Bronchial epithelial cell (primary cell): ENCODE measurements around the gene EFNB3. TPM values are rescaled to one million over a fixed set of nuclear protein-coding genes. Genes with fewer than 3 reads are reported as not detected.

Experiments
- DNase-seq: peaks from one replicate; pipeline ENCODE4 v3.0.0-alpha.2; 2010; ENCODE audit warnings: low read depth
- FAIRE-seq: peaks from 2 replicates; lab custom pipeline; 2011; peaks lifted over from hg19 to GRCh38; lab: Jason Lieb, UNC
- H3K27me3 ChIP-seq: 2 replicates; pipeline ENCODE4 v1.5.1; 2011; ENCODE audit warnings: low read length; ENCODE audit not compliant: control insufficient read depth, insufficient read depth
- H3K36me3 ChIP-seq: 2 replicates; pipeline ENCODE4 v1.5.1; 2011; ENCODE audit warnings: low read length; ENCODE audit not compliant: control insufficient read depth, insufficient read depth
- H3K4me3 ChIP-seq: 2 replicates; pipeline ENCODE4 v1.5.1; 2011; ENCODE audit warnings: mild to moderate bottlenecking, low read depth, low read length, control low read depth
- total RNA-seq: library from RNA; depleted of rRNA; stranded (reverse); fragments of >200 nt; gene quantifications from 2 replicates; pipeline ENCODE4 v1.2.1, GENCODE V29; 2014
- TF ChIP-seq, protein P1 (sequence below): IDR thresholded peaks from 2 replicates; pipeline ENCODE4 v1.5.1; 2011; ENCODE audit warnings: mild to moderate bottlenecking, moderate library complexity, low read length, control low read depth, inconsistent platforms; ENCODE audit not compliant: insufficient read depth, severe bottlenecking

Gene EFNB3
- total RNA-seq, 1 donor from 2014 or later: under 0.01 TPM

DNA sequence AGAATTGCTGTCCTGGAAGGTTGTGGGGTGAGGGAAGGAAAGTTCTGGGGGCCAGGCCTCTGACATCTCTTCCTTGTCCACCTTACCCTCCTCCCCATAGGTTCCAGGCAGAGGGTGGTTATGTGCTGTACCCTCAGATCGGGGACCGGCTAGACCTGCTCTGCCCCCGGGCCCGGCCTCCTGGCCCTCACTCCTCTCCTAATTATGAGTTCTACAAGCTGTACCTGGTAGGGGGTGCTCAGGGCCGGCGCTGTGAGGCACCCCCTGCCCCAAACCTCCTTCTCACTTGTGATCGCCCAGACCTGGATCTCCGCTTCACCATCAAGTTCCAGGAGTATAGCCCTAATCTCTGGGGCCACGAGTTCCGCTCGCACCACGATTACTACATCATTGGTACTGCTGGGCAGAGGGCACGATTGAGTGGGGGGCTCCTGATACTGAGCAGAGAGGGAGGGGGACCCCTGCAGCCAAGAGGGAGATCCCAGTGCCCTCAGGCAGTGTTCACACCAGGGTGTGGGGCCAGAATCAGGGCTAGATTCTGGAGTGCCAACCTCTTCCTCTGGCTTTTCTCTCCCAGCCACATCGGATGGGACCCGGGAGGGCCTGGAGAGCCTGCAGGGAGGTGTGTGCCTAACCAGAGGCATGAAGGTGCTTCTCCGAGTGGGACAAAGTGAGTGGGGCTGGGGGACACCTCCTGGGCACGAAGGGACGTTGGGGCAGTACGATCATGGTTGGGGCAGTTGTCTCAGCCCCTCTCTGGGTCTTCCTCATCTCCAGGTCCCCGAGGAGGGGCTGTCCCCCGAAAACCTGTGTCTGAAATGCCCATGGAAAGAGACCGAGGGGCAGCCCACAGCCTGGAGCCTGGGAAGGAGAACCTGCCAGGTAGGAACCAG, 3.1 kb downstream of the EFNB3 start:
- no peak overlapping the region for H3K4me3 ChIP-seq
- no peak for FAIRE-seq
- DNase-seq: no peak
- TF ChIP-seq, protein P1, sequence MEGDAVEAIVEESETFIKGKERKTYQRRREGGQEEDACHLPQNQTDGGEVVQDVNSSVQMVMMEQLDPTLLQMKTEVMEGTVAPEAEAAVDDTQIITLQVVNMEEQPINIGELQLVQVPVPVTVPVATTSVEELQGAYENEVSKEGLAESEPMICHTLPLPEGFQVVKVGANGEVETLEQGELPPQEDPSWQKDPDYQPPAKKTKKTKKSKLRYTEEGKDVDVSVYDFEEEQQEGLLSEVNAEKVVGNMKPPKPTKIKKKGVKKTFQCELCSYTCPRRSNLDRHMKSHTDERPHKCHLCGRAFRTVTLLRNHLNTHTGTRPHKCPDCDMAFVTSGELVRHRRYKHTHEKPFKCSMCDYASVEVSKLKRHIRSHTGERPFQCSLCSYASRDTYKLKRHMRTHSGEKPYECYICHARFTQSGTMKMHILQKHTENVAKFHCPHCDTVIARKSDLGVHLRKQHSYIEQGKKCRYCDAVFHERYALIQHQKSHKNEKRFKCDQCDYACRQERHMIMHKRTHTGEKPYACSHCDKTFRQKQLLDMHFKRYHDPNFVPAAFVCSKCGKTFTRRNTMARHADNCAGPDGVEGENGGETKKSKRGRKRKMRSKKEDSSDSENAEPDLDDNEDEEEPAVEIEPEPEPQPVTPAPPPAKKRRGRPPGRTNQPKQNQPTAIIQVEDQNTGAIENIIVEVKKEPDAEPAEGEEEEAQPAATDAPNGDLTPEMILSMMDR: no peak
- no peaks in the 10 kb centered on the region for H3K36me3 ChIP-seq
- H3K27me3 ChIP-seq: peaks cover 16% of the 10 kb centered on the region

DNA sequence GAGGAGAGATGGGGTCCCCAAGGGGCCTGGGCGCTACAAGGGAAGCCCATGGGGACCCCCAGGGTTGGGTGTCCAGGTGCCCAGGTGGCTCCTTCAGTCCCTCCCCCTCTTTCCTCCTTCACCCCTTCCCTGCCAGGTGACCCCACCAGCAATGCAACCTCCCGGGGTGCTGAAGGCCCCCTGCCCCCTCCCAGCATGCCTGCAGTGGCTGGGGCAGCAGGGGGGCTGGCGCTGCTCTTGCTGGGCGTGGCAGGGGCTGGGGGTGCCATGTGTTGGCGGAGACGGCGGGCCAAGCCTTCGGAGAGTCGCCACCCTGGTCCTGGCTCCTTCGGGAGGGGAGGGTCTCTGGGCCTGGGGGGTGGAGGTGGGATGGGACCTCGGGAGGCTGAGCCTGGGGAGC, 4.0 kb downstream of the EFNB3 start:
- FAIRE-seq (no peak), DNase-seq (no peak)
- TF ChIP-seq, protein P1: no peak
- no peak overlapping the region for H3K4me3 ChIP-seq
- H3K36me3 ChIP-seq: no peaks in the 10 kb centered on the region
- H3K27me3 ChIP-seq: peaks cover 16% of the 10 kb centered on the region

DNA sequence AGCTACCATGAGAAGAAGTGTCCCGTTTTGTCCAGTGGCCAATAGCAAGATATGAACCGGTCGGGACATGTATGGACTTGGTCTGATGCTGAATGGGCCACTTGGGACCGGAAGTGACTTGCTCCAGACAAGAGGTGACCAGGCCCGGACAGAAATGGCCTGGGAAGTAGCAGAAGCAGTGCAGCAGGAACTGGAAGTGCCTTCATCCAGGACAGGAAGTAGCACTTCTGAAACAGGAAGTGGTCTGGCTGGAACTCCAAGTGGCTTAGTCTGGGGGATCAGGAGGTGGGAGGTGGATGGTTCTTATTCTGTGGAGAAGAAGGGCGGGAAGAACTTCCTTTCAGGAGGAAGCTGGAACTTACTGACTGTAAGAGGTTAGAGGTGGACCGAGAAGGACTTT, 5.3 kb downstream of the EFNB3 start:
- Histone ChIP-seq H3K36me3 (no peaks in the 10 kb centered on the region), H3K27me3 (peaks cover 13% of the 10 kb centered on the region), H3K4me3 (no peak overlapping the region)
- TF ChIP-seq, protein P1: no peak
- FAIRE-seq: no peak
- no peak for DNase-seq

DNA sequence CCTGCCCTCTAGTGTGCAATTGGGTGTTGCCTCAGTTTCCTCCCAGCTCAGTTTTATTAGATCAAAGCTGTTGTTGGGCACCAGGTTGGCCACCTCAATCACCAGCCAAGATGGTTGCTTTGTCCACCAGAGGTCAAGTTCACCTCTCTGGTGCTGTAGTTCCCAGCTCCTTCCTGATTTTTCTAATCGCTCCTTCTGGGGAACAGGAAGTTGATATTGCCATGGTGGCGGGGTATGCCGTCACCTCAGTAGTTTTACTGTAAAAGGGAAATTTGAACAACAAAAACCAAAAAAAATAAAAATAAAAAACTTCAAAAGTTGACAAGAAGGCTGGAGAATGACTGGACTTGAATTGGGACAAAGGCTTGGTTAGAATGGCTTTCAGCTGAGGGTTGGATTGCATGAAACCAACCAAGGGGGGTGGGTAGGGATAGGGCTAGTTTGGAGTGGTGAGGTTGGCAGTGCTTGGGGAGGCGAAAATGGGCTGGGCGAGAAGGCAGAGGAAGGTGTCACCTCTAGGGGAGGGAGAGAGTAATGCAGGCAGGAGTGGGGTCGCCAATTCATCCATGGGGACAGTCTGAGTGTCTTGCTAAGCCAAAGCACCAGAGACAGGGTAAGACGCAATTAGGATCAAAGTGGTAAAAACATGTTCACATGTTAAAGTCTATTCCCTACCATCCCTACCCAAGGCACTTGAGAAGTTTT, 6.2 kb downstream of the EFNB3 start:
- DNase-seq (no peak), FAIRE-seq (peak; percentile 60)
- TF ChIP-seq, protein P1: peak; percentile 16
- H3K27me3 ChIP-seq: peaks cover 4% of the 10 kb centered on the region
- H3K36me3 ChIP-seq: no peaks in the 10 kb centered on the region
- H3K4me3 ChIP-seq: no peak overlapping the region

DNA sequence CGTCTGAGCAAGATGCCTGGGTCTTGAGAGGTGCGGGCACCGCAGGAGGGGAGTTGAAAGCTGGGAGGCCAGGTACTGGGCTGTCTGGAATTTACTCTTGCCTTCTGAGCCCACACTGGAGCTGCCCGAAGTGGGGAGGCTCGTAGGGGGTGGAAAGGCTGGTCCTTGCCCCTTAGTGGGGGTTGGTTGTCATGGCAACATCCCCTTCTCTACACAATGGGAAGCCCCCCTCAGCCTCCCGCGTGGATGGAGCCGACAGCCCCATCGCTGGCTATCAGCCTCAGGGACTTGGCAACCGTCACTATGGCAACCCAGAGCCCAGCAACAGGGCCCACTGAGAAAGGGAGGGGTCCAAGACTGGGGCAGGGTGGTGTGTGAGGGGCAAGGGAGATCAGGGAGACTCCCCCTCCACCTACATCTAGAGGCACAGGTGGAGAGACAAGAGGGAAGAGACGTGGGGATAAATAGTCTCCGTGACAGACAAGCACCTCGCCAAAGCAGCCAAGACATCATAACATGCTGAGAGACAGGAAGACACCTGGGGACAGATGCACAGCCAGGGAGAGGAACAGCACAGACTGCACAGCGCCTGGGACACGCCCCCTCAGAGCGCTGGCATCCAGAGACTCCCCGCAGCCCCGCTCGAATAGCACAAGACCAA, 7.2 kb downstream of the EFNB3 start:
- H3K4me3 ChIP-seq: no peak overlapping the region
- no peaks in the 10 kb centered on the region for H3K36me3 ChIP-seq
- no peak for FAIRE-seq
- no peak for DNase-seq
- TF ChIP-seq, protein P1: no peak
- H3K27me3 ChIP-seq: no peaks in the 10 kb centered on the region
